ENCODE data around the gene GRK5. TPM values are rescaled to one million over a fixed set of nuclear protein-coding genes. Genes with fewer than 3 reads are reported as not detected.

Gene GRK5
- total and polyA plus RNA-seq, 7 donors = 7.9 to 32.4 (median 19.8) TPM

GRCh38 chr10:119336599-119336998 lies 129.2 kb downstream of the GRK5 start:
- H3K4me3 ChIP-seq = no peak overlapping the region
- no peak for DNase-seq
- peak overlapping the region in 1 of 4 donors; percentile 51 for H3K27ac ChIP-seq
- no peaks in the 10 kb centered on the region for H3K27me3 ChIP-seq
- 88 to 94% methylated on average over 17 of the region's 17 CpGs for WGBS, 2 donors
- no peaks in the 10 kb centered on the region for H3K36me3 ChIP-seq
- TF ChIP-seq CTCF (IDR thresholded peaks at IDR 0.05) (no peak), EP300 (IDR thresholded peaks at IDR 0.05) (no peak), POLR2AphosphoS5 (IDR thresholded peaks at IDR 0.05) (no peak), POLR2A (IDR thresholded peaks at IDR 0.05) (no peak)
- no peaks in the 10 kb centered on the region for H3K9me3 ChIP-seq
- intact Hi-C loops (cut with DNase I) = no loop called here
- H3K4me1 ChIP-seq = peaks cover 0 to 55% (median 47%) of the 10 kb centered on the region in 4 donors

- H3K27ac ChIP-seq = no peak overlapping the region
- H3K36me3 ChIP-seq = no peaks in the 10 kb centered on the region
- H3K9me3 ChIP-seq = no peaks in the 10 kb centered on the region
- peaks cover 0 to 62% (median 54%) of the 10 kb centered on the region in 4 donors for H3K4me1 ChIP-seq
- TF ChIP-seq POLR2AphosphoS5 (IDR thresholded peaks at IDR 0.05) (no peak), POLR2A (IDR thresholded peaks at IDR 0.05) (no peak), CTCF (IDR thresholded peaks at IDR 0.05) (no peak), EP300 (IDR thresholded peaks at IDR 0.05) (no peak)
- H3K27me3 ChIP-seq = no peaks in the 10 kb centered on the region
- WGBS, 2 donors = 65 to 83% methylated on average over 4 of the region's 4 CpGs
- no peak for DNase-seq
- intact Hi-C loops (cut with DNase I) = no loop called here
- H3K4me3 ChIP-seq = no peak overlapping the region
These were observed 129.9 kb downstream of the GRK5 start for GRCh38 chr10:119337223-119337622.

GRCh38 chr10:119337796-119338432 lies 130.5 kb downstream of the GRK5 start:
- Histone ChIP-seq H3K27ac (peak overlapping the region in 1 of 4 donors; percentile 79), H3K27me3 (no peaks in the 10 kb centered on the region), H3K4me1 (peaks cover 0 to 69% (median 61%) of the 10 kb centered on the region in 4 donors), H3K9me3 (no peaks in the 10 kb centered on the region), H3K4me3 (no peak overlapping the region), H3K36me3 (no peaks in the 10 kb centered on the region)
- no peak for DNase-seq
- no peak for TF ChIP-seq CTCF (IDR thresholded peaks at IDR 0.05)
- no peak for TF ChIP-seq POLR2A (IDR thresholded peaks at IDR 0.05)
- intact Hi-C loops (cut with DNase I) = no loop called here
- 79 to 86% methylated on average over 8 of the region's 8 CpGs for WGBS, 2 donors

- H3K27me3 ChIP-seq = no peaks in the 10 kb centered on the region
- TF ChIP-seq CTCF (IDR thresholded peaks at IDR 0.05) = no peak
- no peak for TF ChIP-seq POLR2A (IDR thresholded peaks at IDR 0.05)
- TF ChIP-seq EP300 (IDR thresholded peaks at IDR 0.05) = no peak
- TF ChIP-seq POLR2AphosphoS5 (IDR thresholded peaks at IDR 0.05) = no peak
- H3K9me3 ChIP-seq = no peaks in the 10 kb centered on the region
- peaks cover 0 to 71% (median 62%) of the 10 kb centered on the region in 4 donors for H3K4me1 ChIP-seq
- no peak overlapping the region for H3K4me3 ChIP-seq
- H3K36me3 ChIP-seq = no peaks in the 10 kb centered on the region
- no peak for DNase-seq
- WGBS, 2 donors = 89 to 91% methylated on average over 9 of the region's 9 CpGs
- intact Hi-C loops (cut with DNase I) = no loop called here
- peak overlapping the region in 3 of 4 donors; percentile 66 to 79 (median 71) for H3K27ac ChIP-seq
These were observed 131.7 kb downstream of the GRK5 start for GRCh38 chr10:119339109-119339508.

Data from sigmoid colon (tissue), 7 donors.